K562 (cell line): ENCODE measurements around the gene MMEL1.
"Not testable (repeated sequence)": the region's sequence is repeated elsewhere in the genome, so short reads cannot be mapped to it uniquely, and the experiment has no call there.

Experiments
- BHLHE40 ChIP-seq: IDR thresholded peaks from 2 replicates; pipeline ENCODE4 v1.6.1; 2011; ENCODE audit warnings: low read length, improper control_type of control experiment
- CEBPB ChIP-seq: fragments of 450-650 bp; IDR thresholded peaks from 2 replicates; pipeline ENCODE4 v1.6.1; 2016; ENCODE audit warnings: missing genetic modification characterization, missing compliant biosample characterization
- CREB5 ChIP-seq: fragments of 250-450 bp; sonication (Bioruptor Pico); IDR thresholded peaks from 2 replicates; pipeline ENCODE4 v1.5.0; 2020; ENCODE audit warnings: mild to moderate bottlenecking
- CTCF ChIP-seq, 3 experiments: IDR thresholded peaks in 2 of 3; conservative IDR thresholded peaks in 1 of 3; 2 replicates each; pipeline ENCODE4 v1.5.1; 2011 to 2012; ENCODE audit warnings: low read length in 3 of 3, mild to moderate bottlenecking in 3 of 3, control low read depth in 2 of 3, improper control_type of control experiment in 1 of 3, inconsistent platforms in 1 of 3, low read depth in 1 of 3, mixed read lengths in 1 of 3, moderate library complexity in 1 of 3; ENCODE audit not compliant: insufficient read depth in 2 of 3
- E2F4 ChIP-seq: sonication (generic); formaldehyde crosslinking; IDR thresholded peaks from 2 replicates; pipeline ENCODE4 v1.8.0; 2022; ENCODE audit warnings: mild to moderate bottlenecking, low read depth, missing genetic modification reagents
- EGR1 ChIP-seq: fragments of 450-650 bp; conservative IDR thresholded peaks from 2 replicates; pipeline ENCODE4 v1.6.1; 2017; ENCODE audit warnings: mild to moderate bottlenecking
- ELK1 ChIP-seq: sonication (generic); formaldehyde crosslinking; IDR thresholded peaks from 2 replicates; pipeline ENCODE4 v1.8.1; 2022; ENCODE audit warnings: missing genetic modification reagents
- FOXA3 ChIP-seq, 2 experiments: fragments of 450-650 bp in 1 of 2; sonication (generic) in 1 of 2; formaldehyde crosslinking; IDR thresholded peaks in 1 of 2; conservative IDR thresholded peaks in 1 of 2; 2 replicates each; pipeline versions ENCODE4 v1.4.0 to v1.8.0; 2020 to 2022; ENCODE audit warnings: mild to moderate bottlenecking in 2 of 2, missing genetic modification reagents in 1 of 2
- HDAC3 ChIP-seq: fragments of 450-650 bp; IDR thresholded peaks from 2 replicates; pipeline ENCODE4 v1.6.1; 2018; ENCODE audit warnings: borderline replicate concordance, mild to moderate bottlenecking, moderate library complexity; ENCODE audit not compliant: partially characterized antibody
- SNIP1 ChIP-seq: fragments of 450-650 bp; IDR thresholded peaks from 2 replicates; pipeline ENCODE4 v1.7.1; 2017; ENCODE audit warnings: low read depth, mild to moderate bottlenecking
- YY1 ChIP-seq, 3 experiments: IDR thresholded peaks; 2 replicates each; pipeline ENCODE4 v1.6.1; 2011; ENCODE audit warnings: low read length in 2 of 3, mild to moderate bottlenecking in 2 of 3, moderate library complexity in 2 of 3, borderline replicate concordance in 1 of 3, control low read depth in 1 of 3, low read depth in 1 of 3; ENCODE audit not compliant: insufficient read depth in 3 of 3, insufficient replicate concordance in 2 of 3, control insufficient read depth in 1 of 3, insufficient read length in 1 of 3; ENCODE audit errors: extremely low read depth in 1 of 3

- TF ChIP-seq EGR1; CEBPB; HDAC3; YY1 (IDR thresholded peaks at IDR 0.05; ENCODE audit: borderline replicate concordance in 1 of 3, control insufficient read depth in 1 of 3, extremely low read depth in 1 of 3, insufficient read depth in 3 of 3, insufficient read length in 1 of 3, insufficient replicate concordance in 2 of 3, low read depth in 1 of 3, low read length in 2 of 3); E2F4 (CRISPR knock-in tag); FOXA3 (CRISPR knock-in tag; conservative IDR thresholded peaks at IDR 0.05 in 1 of 2, IDR thresholded peaks at IDR 0.05 in 1 of 2); BHLHE40; SNIP1; CTCF (IDR thresholded peaks at IDR 0.05 in 2 of 3, conservative IDR thresholded peaks at IDR 0.05 in 1 of 3; ENCODE audit: insufficient read depth in 2 of 3, low read depth in 1 of 3, low read length in 3 of 3); CREB5; ELK1 (CRISPR knock-in tag): not testable (repeated sequence)
Measured at GRCh38 chr1:2568187-2568816, 64.5 kb downstream of the MMEL1 start.
